HFFc6 (cell line): Measurements from ENCODE around the gene SUV39H1. TPM values are rescaled to one million over a fixed set of nuclear protein-coding genes. Genes with fewer than 3 reads are reported as not detected.

Experiments used
- DNase-seq: peaks from one replicate; pipeline ENCODE4 v3.0.0-alpha.2; 2018
- H3K27ac Mint-ChIP-seq: 2 replicates; pipeline ENCODE4 v1.8.0; 2020; ENCODE audit warnings: mild to moderate bottlenecking, mixed read lengths
- H3K27me3 Mint-ChIP-seq: 2 replicates; pipeline ENCODE4 v1.8.0; 2021; ENCODE audit warnings: mild to moderate bottlenecking, moderate library complexity, mixed read lengths; ENCODE audit not compliant: insufficient read depth
- H3K36me3 Mint-ChIP-seq: 2 replicates; pipeline ENCODE4 v1.8.0; 2021; ENCODE audit warnings: low read depth, mixed read lengths
- H3K4me1 Mint-ChIP-seq: 2 replicates; pipeline ENCODE4 v1.8.0; 2020; ENCODE audit warnings: low read depth, mixed read lengths
- H3K4me3 Mint-ChIP-seq: 2 replicates; pipeline ENCODE4 v1.8.0; 2020; ENCODE audit warnings: mild to moderate bottlenecking, moderate library complexity, mixed read lengths
- H3K9me3 Mint-ChIP-seq: 2 replicates; pipeline ENCODE4 v1.8.0; 2020; ENCODE audit warnings: mild to moderate bottlenecking, mixed read lengths
- total RNA-seq, 6 experiments: library from RNA; stranded (reverse); fragmentation: NEBNext Ultra II Directional; extraction: Animal tissue kit (Norgen Biotek cat#: 25700); gene quantifications; 2 replicates in 1 of 6; 3 replicates in 5 of 6; pipeline ENCODE4 v1.2.3, GENCODE V29; 2021
- TF ChIP-seq, protein P1 (sequence below): fragments of 200-600 bp; sonication (generic); IDR thresholded peaks from 2 replicates; pipeline ENCODE4 v1.5.0; 2021; ENCODE audit warnings: antibody characterized with exemption, mild to moderate bottlenecking

The SUV39H1 gene
- total RNA-seq, 6 experiments from 2014 or later, result 6.9 to 12.0 (median 11.4) TPM

DNA sequence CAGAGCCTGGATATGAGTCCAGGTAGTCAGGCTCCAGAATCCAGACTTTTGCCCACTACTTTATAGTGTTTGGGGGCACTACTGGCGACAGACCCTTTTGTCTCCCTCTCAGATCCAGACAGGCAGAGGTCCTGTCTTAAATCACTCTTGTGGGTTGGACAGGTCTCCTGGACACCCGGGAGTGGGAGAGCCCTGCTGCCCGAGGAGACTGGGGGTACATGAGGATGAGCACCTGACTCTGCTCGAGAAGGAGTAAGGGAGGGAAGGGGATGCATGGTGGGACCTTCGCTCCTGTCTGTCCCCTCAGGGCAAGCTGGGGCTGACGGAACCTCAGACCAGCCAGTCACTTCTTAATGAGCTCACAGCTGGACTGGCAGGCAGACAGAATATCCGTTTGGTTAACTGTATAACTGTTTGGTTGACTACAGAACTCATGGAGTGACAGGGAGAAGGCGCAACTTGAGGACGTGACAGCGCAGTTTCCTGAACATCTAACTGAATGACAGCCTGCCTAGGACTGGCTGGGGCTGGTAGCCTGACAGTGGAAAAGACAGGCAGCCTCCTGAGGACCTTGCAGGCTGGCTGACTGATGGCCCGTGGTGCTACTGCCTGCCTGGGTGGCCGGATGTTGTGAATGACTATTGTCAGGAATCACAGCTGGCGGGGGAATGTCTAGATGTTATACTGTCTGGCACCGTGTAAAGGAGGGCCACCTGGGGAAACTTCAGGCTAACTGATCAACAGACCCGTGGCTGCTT is 1.6 kb upstream of the SUV39H1 start:
- TF ChIP-seq, protein P1, sequence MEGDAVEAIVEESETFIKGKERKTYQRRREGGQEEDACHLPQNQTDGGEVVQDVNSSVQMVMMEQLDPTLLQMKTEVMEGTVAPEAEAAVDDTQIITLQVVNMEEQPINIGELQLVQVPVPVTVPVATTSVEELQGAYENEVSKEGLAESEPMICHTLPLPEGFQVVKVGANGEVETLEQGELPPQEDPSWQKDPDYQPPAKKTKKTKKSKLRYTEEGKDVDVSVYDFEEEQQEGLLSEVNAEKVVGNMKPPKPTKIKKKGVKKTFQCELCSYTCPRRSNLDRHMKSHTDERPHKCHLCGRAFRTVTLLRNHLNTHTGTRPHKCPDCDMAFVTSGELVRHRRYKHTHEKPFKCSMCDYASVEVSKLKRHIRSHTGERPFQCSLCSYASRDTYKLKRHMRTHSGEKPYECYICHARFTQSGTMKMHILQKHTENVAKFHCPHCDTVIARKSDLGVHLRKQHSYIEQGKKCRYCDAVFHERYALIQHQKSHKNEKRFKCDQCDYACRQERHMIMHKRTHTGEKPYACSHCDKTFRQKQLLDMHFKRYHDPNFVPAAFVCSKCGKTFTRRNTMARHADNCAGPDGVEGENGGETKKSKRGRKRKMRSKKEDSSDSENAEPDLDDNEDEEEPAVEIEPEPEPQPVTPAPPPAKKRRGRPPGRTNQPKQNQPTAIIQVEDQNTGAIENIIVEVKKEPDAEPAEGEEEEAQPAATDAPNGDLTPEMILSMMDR, result no peak
- peaks cover 26% of the 10 kb centered on the region for H3K4me1 Mint-ChIP-seq
- H3K27ac Mint-ChIP-seq, result peak overlapping the region; percentile 91
- H3K27me3 Mint-ChIP-seq, result no peaks in the 10 kb centered on the region; the same call in 1 of the 2 replicates
- H3K36me3 Mint-ChIP-seq, result peaks cover 5% of the 10 kb centered on the region; the same call in 1 of the 2 replicates
- no peaks in the 10 kb centered on the region for H3K9me3 Mint-ChIP-seq
- no peak for DNase-seq
- H3K4me3 Mint-ChIP-seq, result no peak overlapping the region; the same call in 1 of the 2 replicates

GRCh38 chrX:48695534-48695896 is 1.0 kb upstream of the SUV39H1 start:
- no peak for DNase-seq
- H3K9me3 Mint-ChIP-seq, result no peaks in the 10 kb centered on the region
- H3K4me1 Mint-ChIP-seq, result peaks cover 26% of the 10 kb centered on the region
- no peaks in the 10 kb centered on the region; the same call in 1 of the 2 replicates for H3K27me3 Mint-ChIP-seq
- H3K27ac Mint-ChIP-seq, result peak overlapping the region; percentile 91
- peak overlapping the region; percentile 93 for H3K4me3 Mint-ChIP-seq
- peaks cover 5% of the 10 kb centered on the region; the same call in 1 of the 2 replicates for H3K36me3 Mint-ChIP-seq
- TF ChIP-seq, protein P1, result no peak

- DNase-seq, result no peak
- Mint-ChIP-seq H3K27ac (peak overlapping the region; percentile 91), H3K36me3 (peaks cover 5% of the 10 kb centered on the region; the same call in 1 of the 2 replicates), H3K9me3 (no peaks in the 10 kb centered on the region), H3K4me1 (peaks cover 26% of the 10 kb centered on the region), H3K27me3 (no peaks in the 10 kb centered on the region; the same call in 1 of the 2 replicates), H3K4me3 (peak overlapping the region; percentile 93)
- TF ChIP-seq, protein P1, result no peak
Measured at GRCh38 chrX:48695925-48696300, 621 bp upstream of the SUV39H1 start.

- Mint-ChIP-seq H3K36me3 (peaks cover 5% of the 10 kb centered on the region; the same call in 1 of the 2 replicates), H3K4me3 (peak overlapping the region; percentile 94), H3K9me3 (no peaks in the 10 kb centered on the region), H3K27ac (peak overlapping the region; percentile 92), H3K4me1 (peaks cover 26% of the 10 kb centered on the region), H3K27me3 (no peaks in the 10 kb centered on the region; the same call in 1 of the 2 replicates)
- TF ChIP-seq, protein P1, result no peak
- no peak for DNase-seq
Measured at GRCh38 chrX:48696909-48697727, 584 bp downstream of the SUV39H1 start.

DNA sequence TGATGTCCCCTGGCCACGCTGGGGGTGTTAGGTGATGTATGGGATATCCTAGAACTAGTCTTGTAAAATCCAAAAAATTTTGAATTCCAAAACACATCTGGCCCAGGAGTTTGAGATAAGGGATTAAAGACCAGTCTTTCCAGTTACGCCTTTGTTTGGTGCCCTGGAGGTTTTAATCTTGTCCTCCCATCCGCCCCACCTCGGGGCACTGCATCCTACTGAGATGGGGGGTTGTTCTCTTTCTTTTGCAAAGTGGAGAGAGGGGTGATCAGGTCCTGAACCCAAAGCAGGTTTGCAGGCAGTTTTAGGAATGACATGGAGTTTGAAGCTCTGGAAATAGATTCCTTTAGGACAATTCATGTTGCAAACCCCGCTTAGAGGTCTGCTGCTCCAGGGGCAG is 1.8 kb downstream of the SUV39H1 start:
- TF ChIP-seq, protein P1, result no peak
- peaks cover 33% of the 10 kb centered on the region for H3K4me1 Mint-ChIP-seq
- H3K27ac Mint-ChIP-seq, result no peak overlapping the region
- DNase-seq, result no peak
- H3K9me3 Mint-ChIP-seq, result no peaks in the 10 kb centered on the region
- H3K4me3 Mint-ChIP-seq, result peak overlapping the region; percentile 94; the same call in 1 of the 2 replicates
- no peaks in the 10 kb centered on the region; the same call in 1 of the 2 replicates for H3K27me3 Mint-ChIP-seq
- peaks cover 5% of the 10 kb centered on the region; the same call in 1 of the 2 replicates for H3K36me3 Mint-ChIP-seq
